PC-9 (cell line): Measurements from ENCODE around the gene PPM1B. TPM values are rescaled to one million over a fixed set of nuclear protein-coding genes. Genes with fewer than 3 reads are reported as not detected.

Source experiments
- BruUV-seq: library from RNA; stranded (reverse); fragments of 400-500 nt; replicated peaks from 2 replicates; lab custom pipeline; 2021; lab: Mats Ljungman, UMichigan
- CTCF ChIA-PET: fragments of 300-600 bp; sonication (Branson Sonifier 250); formaldehyde crosslinking; loops from one replicate; lab custom pipeline; 2022; ENCODE audit warnings: antibody characterized with exemption; lab: Charles Lee
- POLR2A ChIA-PET: fragments of 300-600 bp; sonication (Branson Sonifier 250); formaldehyde crosslinking; loops from one replicate; lab custom pipeline; 2022; ENCODE audit warnings: antibody characterized with exemption; ENCODE audit not compliant: unreplicated experiment; lab: Charles Lee
- DNase-seq, 2 experiments: peaks; one replicate each; pipeline versions ENCODE4 v3.0.0 to v3.0.0-alpha.2; 2015 to 2022; ENCODE audit warnings: mixed read lengths in 1 of 2
- H2AFZ ChIP-seq: fragments of 200-600 bp; sonication (generic); 2 replicates; pipeline ENCODE4 v1.8.1; 2017; ENCODE audit warnings: antibody characterized with exemption
- H3F3A ChIP-seq: fragments of 200-600 bp; sonication (generic); 2 replicates; pipeline ENCODE4 v1.8.1; 2017; ENCODE audit warnings: antibody characterized with exemption, mild to moderate bottlenecking, low read depth; ENCODE audit not compliant: insufficient read depth
- H3K27ac ChIP-seq: fragments of 200-600 bp; sonication (generic); 2 replicates; pipeline ENCODE4 v1.6.1; 2016; ENCODE audit warnings: mixed run types
- H3K27me3 ChIP-seq: fragments of 200-600 bp; sonication (generic); 2 replicates; pipeline ENCODE4 v1.6.1; 2016; ENCODE audit warnings: low read depth, mixed run types; ENCODE audit not compliant: insufficient read depth
- H3K36me3 ChIP-seq: fragments of 200-600 bp; sonication (generic); 2 replicates; pipeline ENCODE4 v1.6.1; 2016; ENCODE audit warnings: low read depth, mixed run types
- H3K4me1 ChIP-seq: fragments of 200-600 bp; sonication (generic); replicated peaks from 2 replicates; pipeline ENCODE4 v1.6.1; 2016; ENCODE audit warnings: mixed run types; ENCODE audit not compliant: insufficient read depth
- H3K4me2 ChIP-seq: fragments of 200-600 bp; sonication (generic); 2 replicates; pipeline ENCODE4 v1.6.1; 2017; ENCODE audit warnings: mixed run types
- H3K4me3 ChIP-seq: fragments of 200-600 bp; sonication (generic); 2 replicates; pipeline ENCODE4 v1.6.1; 2016; ENCODE audit warnings: mixed run types
- H3K79me2 ChIP-seq: fragments of 200-600 bp; sonication (generic); 2 replicates; pipeline ENCODE4 v1.6.1; 2017; ENCODE audit warnings: low read depth, mixed run types
- H3K9me2 ChIP-seq: fragments of 200-600 bp; sonication (generic); 2 replicates; pipeline ENCODE4 v1.8.1; 2017; ENCODE audit warnings: mild to moderate bottlenecking; ENCODE audit not compliant: insufficient read depth
- H3K9me3 ChIP-seq: fragments of 200-600 bp; sonication (generic); 2 replicates; pipeline ENCODE4 v1.8.1; 2016; ENCODE audit warnings: low read depth; ENCODE audit not compliant: insufficient read depth
- H4K20me1 ChIP-seq: fragments of 200-600 bp; sonication (generic); 2 replicates; pipeline ENCODE4 v1.8.1; 2017; ENCODE audit not compliant: insufficient read depth
- CTCF ChIP-seq: fragments of 200-600 bp; sonication (generic); conservative IDR thresholded peaks from 2 replicates; pipeline ENCODE4 v1.6.1; 2017; ENCODE audit warnings: mixed run types, antibody characterized with exemption, mild to moderate bottlenecking, moderate library complexity
- EZH2 ChIP-seq: fragments of 200-600 bp; sonication (generic); IDR thresholded peaks from 2 replicates; pipeline ENCODE4 v1.8.0; 2017; ENCODE audit warnings: antibody characterized with exemption, low read depth
- intact Hi-C: fragments of 100-400 bp; cut with micrococcal nuclease; formaldehyde crosslinking; loops from one replicate; pipeline ENCODE4 v1.10.0; 2022; ENCODE audit not compliant: unreplicated experiment
- total RNA-seq: library from RNA; stranded (reverse); gene quantifications from 2 replicates; pipeline ENCODE4 v1.2.3, GENCODE V29; 2021

The PPM1B gene
- total RNA-seq, 1 experiment from 2014 or later: 45.0 TPM

DNA sequence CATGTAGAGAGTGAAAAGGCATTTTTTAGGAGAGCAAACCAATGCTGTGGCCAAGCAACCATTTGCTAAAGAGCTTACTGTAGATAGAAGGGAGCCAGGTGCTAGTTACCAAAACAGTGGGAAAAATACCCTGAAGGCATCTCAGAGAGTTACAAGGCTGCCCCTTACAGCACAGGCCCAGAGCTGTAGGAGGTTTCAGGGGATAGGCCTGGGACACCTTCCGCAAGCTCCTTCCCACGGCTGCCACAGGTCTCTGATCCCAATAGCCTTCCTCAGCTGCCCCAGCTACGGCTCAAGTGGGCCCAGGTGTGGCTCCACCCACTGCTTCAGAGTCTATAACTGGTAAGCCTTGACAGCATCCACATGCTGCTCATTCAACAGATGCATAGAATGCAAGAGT lies 18.2 kb upstream of the PPM1B start:
- Histone ChIP-seq H4K20me1 (no peaks in the 10 kb centered on the region), H3K9me3 (no peaks in the 10 kb centered on the region; the same call in 1 of the 2 replicates), H3K79me2 (no peaks in the 10 kb centered on the region), H3K36me3 (no peaks in the 10 kb centered on the region), H3K4me2 (no peak overlapping the region), H2AFZ (no peak overlapping the region), H3F3A (0 out of 2 replicates have a peak, but pooled peaks cover 2% of the 10 kb centered on the region), H3K27me3 (no peaks in the 10 kb centered on the region), H3K4me3 (no peak overlapping the region), H3K9me2 (no peaks in the 10 kb centered on the region), H3K27ac (no peak overlapping the region), H3K4me1 (no peaks in the 10 kb centered on the region)
- ChIA-PET POLR2A (no interaction called here), CTCF (interaction anchor here (0.5 to 0.6 kb wide), 2 partner anchors 24 to 243 kb away, joined by 3 read pairs; no protein-coding TSS in a partner anchor)
- no peak for DNase-seq
- intact Hi-C loops: no loop called here
- BruUV-seq: no TSS peak
- TF ChIP-seq CTCF (no peak), EZH2 (no peak)

- Histone ChIP-seq H3K9me3 (no peaks in the 10 kb centered on the region; the same call in 1 of the 2 replicates), H3F3A (0 out of 2 replicates have a peak, but pooled peaks cover 9% of the 10 kb centered on the region), H2AFZ (no peak overlapping the region), H3K79me2 (no peaks in the 10 kb centered on the region), H3K4me1 (no peaks in the 10 kb centered on the region), H3K9me2 (no peaks in the 10 kb centered on the region), H3K4me2 (no peak overlapping the region), H3K4me3 (no peak overlapping the region), H3K27me3 (no peaks in the 10 kb centered on the region), H3K36me3 (no peaks in the 10 kb centered on the region), H3K27ac (no peak overlapping the region), H4K20me1 (no peaks in the 10 kb centered on the region)
- no peak for TF ChIP-seq CTCF
- TF ChIP-seq EZH2: no peak
- ChIA-PET CTCF (no interaction called here), POLR2A (no interaction called here)
- DNase-seq: no peak
- no TSS peak for BruUV-seq
- intact Hi-C loops: no loop called here
Measured at GRCh38 chr2:44152865-44153669, 15.6 kb upstream of the PPM1B start.

- CTCF ChIA-PET: no interaction called here
- Histone ChIP-seq H3F3A (0 out of 2 replicates have a peak, but pooled peaks cover 9% of the 10 kb centered on the region), H3K4me2 (no peak overlapping the region), H3K27ac (no peak overlapping the region), H3K27me3 (no peaks in the 10 kb centered on the region), H2AFZ (no peak overlapping the region), H3K36me3 (no peaks in the 10 kb centered on the region), H3K9me3 (no peaks in the 10 kb centered on the region; the same call in 1 of the 2 replicates), H3K9me2 (no peaks in the 10 kb centered on the region), H3K79me2 (no peaks in the 10 kb centered on the region), H4K20me1 (no peaks in the 10 kb centered on the region), H3K4me3 (no peak overlapping the region), H3K4me1 (no peaks in the 10 kb centered on the region)
- DNase-seq: peak in 1 of 2 experiments; percentile 50
- TF ChIP-seq EZH2 (no peak), CTCF (no peak)
- intact Hi-C loops: no loop called here
- BruUV-seq: no TSS peak
- POLR2A ChIA-PET: interaction anchor here (0.5 to 0.7 kb wide), 2 partner anchors 13 to 684 kb away, joined by 3 to 16 read pairs; partner anchors contain the start of gene PPM1B
Measured at GRCh38 chr2:44155666-44156446, 12.8 kb upstream of the PPM1B start.
